ENCODE data around the gene BNC2. TPM values are rescaled to one million over a fixed set of nuclear protein-coding genes. Genes with fewer than 3 reads are reported as not detected.

Gene BNC2
- total RNA-seq, 6 experiments from 2014 or later = 0.22 to 0.80 (median 0.36) TPM

DNA sequence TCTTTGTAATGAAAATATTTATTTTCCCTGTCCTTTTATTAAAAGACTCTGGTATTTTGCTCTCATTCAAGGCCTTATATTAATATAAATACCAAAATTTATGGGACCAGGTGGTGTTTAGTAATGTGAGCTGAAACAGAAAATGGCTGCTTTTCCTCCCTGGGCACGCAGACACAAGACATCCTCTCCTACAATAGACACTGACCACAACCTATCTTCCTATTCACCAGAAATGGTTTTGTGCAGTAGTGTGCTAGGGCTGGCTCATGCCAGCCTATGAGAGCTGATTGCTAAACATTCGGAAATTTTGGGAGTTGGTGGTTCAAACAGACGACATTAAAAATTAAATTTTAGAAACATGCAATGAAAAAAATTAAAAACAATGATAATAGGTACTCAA lies 338.2 kb downstream of the BNC2 start:
- DNase-seq (no peak), ATAC-seq (no peak)
- Histone ChIP-seq H3K9me3 (no peaks in the 10 kb centered on the region), H3K4me3 (no peak overlapping the region), H3K36me3 (no peaks in the 10 kb centered on the region), H3K4me1 (no peaks in the 10 kb centered on the region), H3K27ac (no peak overlapping the region), H3K27me3 (no peaks in the 10 kb centered on the region)
- 74% methylated on average over 3 of the region's 3 CpGs for WGBS (ENCODE audit: insufficient coverage, low coverage, low lambda C conversion rate, missing lambda C conversion rate)
- no peak for TF ChIP-seq POLR2A (IDR thresholded peaks at IDR 0.05)
- TF ChIP-seq, protein P1, sequence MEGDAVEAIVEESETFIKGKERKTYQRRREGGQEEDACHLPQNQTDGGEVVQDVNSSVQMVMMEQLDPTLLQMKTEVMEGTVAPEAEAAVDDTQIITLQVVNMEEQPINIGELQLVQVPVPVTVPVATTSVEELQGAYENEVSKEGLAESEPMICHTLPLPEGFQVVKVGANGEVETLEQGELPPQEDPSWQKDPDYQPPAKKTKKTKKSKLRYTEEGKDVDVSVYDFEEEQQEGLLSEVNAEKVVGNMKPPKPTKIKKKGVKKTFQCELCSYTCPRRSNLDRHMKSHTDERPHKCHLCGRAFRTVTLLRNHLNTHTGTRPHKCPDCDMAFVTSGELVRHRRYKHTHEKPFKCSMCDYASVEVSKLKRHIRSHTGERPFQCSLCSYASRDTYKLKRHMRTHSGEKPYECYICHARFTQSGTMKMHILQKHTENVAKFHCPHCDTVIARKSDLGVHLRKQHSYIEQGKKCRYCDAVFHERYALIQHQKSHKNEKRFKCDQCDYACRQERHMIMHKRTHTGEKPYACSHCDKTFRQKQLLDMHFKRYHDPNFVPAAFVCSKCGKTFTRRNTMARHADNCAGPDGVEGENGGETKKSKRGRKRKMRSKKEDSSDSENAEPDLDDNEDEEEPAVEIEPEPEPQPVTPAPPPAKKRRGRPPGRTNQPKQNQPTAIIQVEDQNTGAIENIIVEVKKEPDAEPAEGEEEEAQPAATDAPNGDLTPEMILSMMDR (IDR thresholded peaks at IDR 0.05) = no peak
- intact Hi-C loops (cut with DNase I) = no loop called here

DNA sequence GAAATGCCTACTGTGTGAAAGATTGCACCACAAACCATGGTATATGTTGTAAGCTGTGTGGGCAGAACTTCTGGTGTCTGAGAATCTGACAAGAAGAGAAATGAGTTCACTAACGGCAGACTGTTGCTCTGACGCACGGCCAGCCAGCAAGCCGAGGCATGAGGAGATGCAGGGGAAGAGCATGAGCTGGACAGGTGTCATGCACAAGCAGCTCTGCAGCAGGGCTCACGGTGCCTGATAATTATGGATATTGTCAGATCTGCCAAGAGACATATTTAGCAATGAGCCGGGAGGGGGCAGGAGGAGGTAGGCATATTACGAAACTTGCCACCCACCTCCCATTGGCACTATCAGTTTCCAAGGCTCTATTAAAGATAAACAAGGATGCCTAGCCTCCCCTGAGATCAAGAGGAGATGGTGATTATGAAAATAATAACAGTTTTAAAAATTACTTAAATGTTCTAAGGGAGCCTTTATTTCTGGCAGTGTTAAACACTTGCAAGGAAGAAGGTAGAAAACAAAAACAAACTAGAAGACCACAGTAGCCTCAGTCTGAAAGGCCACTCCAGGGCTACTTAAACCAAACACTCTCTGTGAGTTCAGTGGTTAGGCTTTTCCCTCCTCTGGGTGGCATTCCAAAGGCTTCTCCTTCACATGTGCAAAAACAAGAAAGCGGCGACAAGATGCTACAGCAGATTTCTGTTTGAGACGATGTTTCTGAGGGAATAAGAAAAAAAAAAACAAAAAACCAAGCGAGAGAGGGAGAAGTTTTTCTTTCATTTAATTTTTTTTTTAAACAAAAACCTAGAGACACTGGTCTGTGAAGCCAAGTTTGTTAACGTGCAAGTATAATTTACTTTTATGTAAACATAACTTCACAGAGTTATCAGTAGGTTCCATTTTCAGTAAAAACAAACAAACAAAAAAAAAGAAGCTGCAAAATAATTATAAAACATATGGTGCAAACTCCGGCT lies 339.5 kb downstream of the BNC2 start:
- TF ChIP-seq, protein P1 (IDR thresholded peaks at IDR 0.05) = no peak
- DNase-seq (no peak), ATAC-seq (peak in 1 of 4 donors; percentile 31)
- Histone ChIP-seq H3K36me3 (no peaks in the 10 kb centered on the region), H3K27me3 (no peaks in the 10 kb centered on the region), H3K27ac (no peak overlapping the region), H3K4me3 (no peak overlapping the region), H3K4me1 (no peaks in the 10 kb centered on the region), H3K9me3 (no peaks in the 10 kb centered on the region)
- WGBS (ENCODE audit: insufficient coverage, low coverage, low lambda C conversion rate, missing lambda C conversion rate) = 39% methylated on average over 13 of the region's 13 CpGs
- intact Hi-C loops (cut with DNase I) = no loop called here

DNA sequence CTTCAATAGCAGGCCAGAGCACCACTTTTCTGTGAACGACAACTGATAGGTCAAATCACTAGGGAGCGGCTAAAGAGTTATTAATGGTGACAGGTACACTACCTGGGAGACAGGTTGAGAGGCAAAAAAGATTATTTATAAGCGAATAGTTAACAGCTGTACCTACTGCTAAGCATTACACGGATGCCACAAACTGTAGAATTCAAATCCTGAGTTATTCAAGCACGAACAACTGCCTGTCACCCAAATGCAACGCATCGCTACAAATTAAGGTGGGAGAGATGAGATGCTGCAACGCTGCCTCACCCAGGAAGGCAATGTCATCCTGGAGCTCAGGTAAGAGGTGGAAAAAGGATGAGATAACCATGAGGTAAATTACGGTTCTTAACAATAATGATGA lies 342.9 kb downstream of the BNC2 start:
- Histone ChIP-seq H3K36me3 (no peaks in the 10 kb centered on the region), H3K4me3 (no peak overlapping the region), H3K4me1 (no peaks in the 10 kb centered on the region), H3K27me3 (no peaks in the 10 kb centered on the region), H3K9me3 (no peaks in the 10 kb centered on the region), H3K27ac (no peak overlapping the region)
- TF ChIP-seq, protein P1 (IDR thresholded peaks at IDR 0.05) = no peak
- no peak for TF ChIP-seq POLR2A (IDR thresholded peaks at IDR 0.05)
- ATAC-seq (no peak), DNase-seq (no peak)
- 82% methylated on average over 9 of the region's 9 CpGs for WGBS (ENCODE audit: insufficient coverage, low coverage, low lambda C conversion rate, missing lambda C conversion rate)
- intact Hi-C loops (cut with DNase I) = no loop called here

DNA sequence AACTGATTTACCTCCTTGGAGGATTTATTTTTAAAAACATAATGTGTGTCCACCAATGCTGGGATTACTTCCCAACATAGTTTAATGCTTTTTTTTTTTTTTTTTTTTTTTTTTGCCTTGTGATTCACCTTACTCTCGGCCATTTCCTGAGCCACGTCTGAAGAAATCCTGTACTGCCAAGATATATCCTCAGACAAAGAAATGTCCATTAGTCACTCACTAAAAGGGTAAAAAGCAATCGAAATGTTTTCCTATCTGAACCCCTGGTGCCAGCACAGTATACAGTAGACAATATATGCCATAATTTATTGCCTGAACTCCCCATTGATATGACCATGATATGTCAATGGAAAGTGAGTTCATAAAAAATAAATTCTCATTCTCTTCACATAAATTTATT lies 344.1 kb downstream of the BNC2 start:
- DNase-seq = no peak
- no peak overlapping the region for H3K4me3 ChIP-seq
- intact Hi-C loops (cut with DNase I) = no loop called here
- WGBS (ENCODE audit: insufficient coverage, low coverage, low lambda C conversion rate, missing lambda C conversion rate) = 56% methylated on average over 3 of the region's 3 CpGs
- H3K27me3 ChIP-seq = no peaks in the 10 kb centered on the region
- no peak for ATAC-seq
- TF ChIP-seq, protein P1 (IDR thresholded peaks at IDR 0.05) = no peak
- TF ChIP-seq POLR2A (IDR thresholded peaks at IDR 0.05) = no peak
- H3K27ac ChIP-seq = no peak overlapping the region
- H3K36me3 ChIP-seq = no peaks in the 10 kb centered on the region
- no peaks in the 10 kb centered on the region for H3K9me3 ChIP-seq
- no peaks in the 10 kb centered on the region for H3K4me1 ChIP-seq

Measured in right lobe of liver (tissue), 6 donors.